PC-3 (cell line): ENCODE results near the gene PLD4. TPM values are rescaled to one million over a fixed set of nuclear protein-coding genes. Genes with fewer than 3 reads are reported as not detected.
"Not testable (repeated sequence)": the region's sequence is repeated elsewhere in the genome, so short reads cannot be mapped to it uniquely, and the experiment has no call there.

Experiments
- ATAC-seq: fragments of 200-7000 bp; cut with Tn5 transposase; 2 replicates; pipeline ENCODE4 v1.9.1; 2020; ENCODE audit warnings: mild to moderate bottlenecking, moderate library complexity
- BruUV-seq: library from RNA; stranded (reverse); fragments of 400-500 nt; replicated peaks from 2 replicates; lab custom pipeline; 2021; lab: Mats Ljungman, UMichigan
- CTCF ChIA-PET: fragments of 300-600 bp; sonication (Branson Sonifier 250); formaldehyde crosslinking; loops from one replicate; lab custom pipeline; 2022; ENCODE audit warnings: antibody characterized with exemption; lab: Charles Lee
- POLR2A ChIA-PET: fragments of 300-600 bp; sonication (Branson Sonifier 250); formaldehyde crosslinking; loops from one replicate; lab custom pipeline; 2022; ENCODE audit warnings: antibody characterized with exemption; ENCODE audit not compliant: unreplicated experiment; lab: Charles Lee
- DNase-seq: peaks from one replicate; pipeline ENCODE4 v3.0.0-alpha.2; 2015
- H2AFZ ChIP-seq: fragments of 300-600 bp; sonication (generic); 2 replicates; pipeline ENCODE4 v1.6.0; 2016; ENCODE audit warnings: antibody characterized with exemption, low read length
- H3F3A ChIP-seq: fragments of 300-600 bp; sonication (generic); one replicate; pipeline ENCODE4 v1.6.0; 2017; ENCODE audit warnings: antibody characterized with exemption, low read length, control low read depth, mild to moderate bottlenecking; ENCODE audit not compliant: unreplicated experiment
- H3K27ac ChIP-seq: fragments of 300-600 bp; sonication (generic); 2 replicates; pipeline ENCODE4 v1.5.1; 2016; ENCODE audit warnings: mild to moderate bottlenecking, low read length
- H3K27me3 ChIP-seq: fragments of 300-600 bp; sonication (generic); 2 replicates; pipeline ENCODE4 v1.6.1; 2016; ENCODE audit warnings: low read length, mixed read lengths
- H3K36me3 ChIP-seq: fragments of 300-600 bp; sonication (generic); 2 replicates; pipeline ENCODE4 v1.6.1; 2016; ENCODE audit warnings: low read depth, mixed run types, low read length, mixed read lengths
- H3K4me1 ChIP-seq: fragments of 300-600 bp; sonication (generic); 2 replicates; pipeline ENCODE4 v1.5.1; 2016; ENCODE audit warnings: low read length; ENCODE audit not compliant: insufficient read depth
- H3K4me2 ChIP-seq: fragments of 300-600 bp; sonication (generic); 2 replicates; pipeline ENCODE4 v1.6.0; 2016; ENCODE audit warnings: low read length
- H3K4me3 ChIP-seq: fragments of 300-600 bp; sonication (generic); 2 replicates; pipeline ENCODE4 v1.5.1; 2016; ENCODE audit warnings: mild to moderate bottlenecking, low read length, mixed read lengths
- H3K79me2 ChIP-seq: fragments of 300-600 bp; sonication (generic); 2 replicates; pipeline ENCODE4 v1.6.1; 2017; ENCODE audit warnings: low read length, mixed read lengths
- H3K9ac ChIP-seq: fragments of 300-600 bp; sonication (generic); 2 replicates; pipeline ENCODE4 v1.6.0; 2016; ENCODE audit warnings: mild to moderate bottlenecking, low read length
- H3K9me2 ChIP-seq: fragments of 300-600 bp; sonication (generic); replicated peaks from 2 replicates; pipeline ENCODE4 v1.6.1; 2016; ENCODE audit warnings: mixed run types, low read length, mixed read lengths
- H3K9me3 ChIP-seq: fragments of 300-600 bp; sonication (generic); 2 replicates; pipeline ENCODE4 v1.6.1; 2016; ENCODE audit warnings: low read length, mixed read lengths
- H4K20me1 ChIP-seq: fragments of 300-600 bp; sonication (generic); 2 replicates; pipeline ENCODE4 v1.6.1; 2016; ENCODE audit warnings: low read length, mixed read lengths
- intact Hi-C: fragments of 100-400 bp; cut with micrococcal nuclease; formaldehyde crosslinking; loops from 2 replicates; pipeline ENCODE4 v1.9.0; 2023
- total RNA-seq: library from RNA; depleted of rRNA; stranded (reverse); fragments of >200 nt; gene quantifications from 2 replicates; pipeline ENCODE4 v1.2.3, GENCODE V29; 2014

The PLD4 gene
- total RNA-seq, 1 experiment from 2014 or later = 0.04 TPM

DNA sequence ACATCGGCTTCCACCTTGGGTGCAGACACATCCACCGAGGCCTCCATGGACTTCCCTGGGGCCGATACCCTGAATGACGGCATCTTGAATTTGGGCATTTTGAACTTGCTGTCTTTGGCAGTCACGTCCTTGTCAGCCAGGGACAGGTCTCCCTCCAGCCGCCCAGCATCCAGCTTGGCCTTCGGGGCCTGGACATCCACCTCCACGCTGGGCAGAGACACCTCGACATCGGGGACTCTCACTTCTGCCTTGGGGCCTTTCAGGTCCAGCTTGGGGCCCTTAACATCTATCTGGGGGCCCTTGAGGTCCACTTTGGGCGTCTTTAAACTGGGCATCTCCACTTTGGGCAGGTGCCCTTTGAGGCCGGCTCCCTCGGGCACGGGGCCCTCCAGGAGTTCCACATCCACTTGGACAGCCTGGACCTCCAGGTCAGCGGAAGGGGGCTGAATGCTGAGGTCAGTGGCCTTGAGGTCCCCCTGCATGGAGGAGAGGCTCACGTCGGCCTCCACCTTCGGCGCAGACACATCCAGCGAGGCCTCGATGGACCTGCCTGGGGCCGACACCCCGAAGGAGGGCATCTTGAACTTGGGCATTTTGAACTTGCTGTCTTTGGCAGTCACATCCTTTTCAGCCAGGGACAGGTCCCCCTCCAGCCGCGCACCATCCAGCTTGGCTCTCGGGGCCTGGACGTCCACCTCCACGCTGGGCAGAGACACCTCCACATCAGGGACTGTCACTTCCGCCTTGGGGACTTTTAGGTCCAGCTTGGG is 19.9 kb downstream of the PLD4 start:
- H3K79me2 ChIP-seq, DNase-seq, H3K9me2 ChIP-seq, H3K9ac ChIP-seq, H3K4me2 ChIP-seq, POLR2A ChIA-PET, intact Hi-C loops, H3K4me1 ChIP-seq, H3K9me3 ChIP-seq, H2AFZ ChIP-seq, H3K27me3 ChIP-seq, H3K4me3 ChIP-seq, H3K27ac ChIP-seq, CTCF ChIA-PET, H3K36me3 ChIP-seq, ATAC-seq, BruUV-seq, H4K20me1 ChIP-seq, H3F3A ChIP-seq: not testable (repeated sequence)

GRCh38 chr14:104945266-104945665 is 20.6 kb downstream of the PLD4 start:
- H3K9ac ChIP-seq, ATAC-seq, H3K79me2 ChIP-seq, POLR2A ChIA-PET, intact Hi-C loops, H3K27ac ChIP-seq, H3K9me3 ChIP-seq, H2AFZ ChIP-seq, H3K27me3 ChIP-seq, H4K20me1 ChIP-seq, H3K36me3 ChIP-seq, BruUV-seq, H3K4me2 ChIP-seq, H3K9me2 ChIP-seq, H3F3A ChIP-seq, CTCF ChIA-PET, DNase-seq, H3K4me1 ChIP-seq, H3K4me3 ChIP-seq: not testable (repeated sequence)

DNA sequence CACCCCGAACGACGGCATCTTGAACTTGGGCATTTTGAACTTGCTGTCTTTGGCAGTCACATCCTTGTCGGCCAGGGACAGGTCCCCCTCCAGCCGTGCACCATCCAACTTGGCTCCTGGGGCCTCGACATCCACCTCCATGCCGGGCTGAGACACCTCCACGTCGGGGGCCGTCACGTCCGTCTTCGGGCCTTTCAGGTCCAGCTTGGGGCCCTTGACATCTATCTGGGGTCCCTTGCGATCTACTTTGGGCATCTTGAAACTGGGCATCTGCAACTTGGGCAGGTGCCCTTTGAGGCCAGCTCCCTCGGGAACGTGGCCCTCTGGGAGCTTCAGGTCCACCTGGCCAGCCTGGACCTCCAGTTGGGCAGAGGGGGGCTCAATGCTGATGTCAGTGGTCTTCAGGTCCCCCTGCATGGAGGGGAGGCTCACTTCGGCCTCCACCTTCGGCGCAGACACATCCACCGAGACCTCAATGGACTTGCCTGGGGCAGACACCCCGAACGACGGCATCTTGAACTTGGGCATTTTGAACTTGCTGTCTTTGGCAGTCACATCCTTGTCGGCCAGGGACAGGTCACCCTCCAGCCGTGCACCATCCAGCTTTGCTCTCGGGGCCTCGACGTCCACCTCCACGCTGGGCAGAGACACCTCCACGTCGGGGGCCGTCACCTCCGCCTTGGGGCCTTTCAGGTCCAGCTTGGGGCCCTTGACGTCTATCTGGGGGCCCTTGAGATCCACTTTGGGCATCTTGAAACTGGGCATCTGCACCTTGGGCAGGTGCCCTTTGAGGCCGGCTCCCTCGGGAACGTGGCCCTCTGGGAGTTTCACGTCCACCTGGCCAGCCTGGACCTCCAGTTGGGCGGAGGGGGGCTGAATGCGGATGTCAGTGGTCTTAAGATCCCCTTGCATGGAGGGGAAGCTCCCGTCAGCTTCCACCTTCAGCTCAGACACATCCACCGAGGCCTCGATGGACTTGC is 21.6 kb downstream of the PLD4 start:
- H3F3A ChIP-seq, ATAC-seq, DNase-seq, H3K9me2 ChIP-seq, H3K4me3 ChIP-seq, H3K9me3 ChIP-seq, CTCF ChIA-PET, H3K9ac ChIP-seq, H3K4me1 ChIP-seq, H2AFZ ChIP-seq, H3K27me3 ChIP-seq, H3K36me3 ChIP-seq, H3K4me2 ChIP-seq, intact Hi-C loops, H3K27ac ChIP-seq, H4K20me1 ChIP-seq, BruUV-seq, H3K79me2 ChIP-seq, POLR2A ChIA-PET: not testable (repeated sequence)

DNA sequence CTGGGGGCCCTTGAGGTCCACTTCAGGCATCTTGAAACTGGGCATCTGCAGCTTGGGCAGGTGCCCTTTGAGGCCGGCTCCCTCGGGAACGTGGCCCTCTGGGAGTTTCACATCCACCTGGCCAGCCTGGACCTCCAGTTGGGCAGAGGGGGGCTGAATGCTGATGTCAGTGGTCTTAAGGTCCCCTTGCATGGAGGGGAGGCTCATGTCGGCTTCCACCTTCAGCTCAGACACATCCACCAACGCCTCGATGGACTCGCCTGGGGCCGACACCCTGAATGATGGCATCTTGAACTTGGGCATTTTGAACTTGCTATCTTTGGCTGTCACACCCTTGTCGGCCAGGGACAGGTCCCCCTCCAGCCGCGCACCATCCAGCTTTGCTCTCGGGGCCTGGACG is 22.5 kb downstream of the PLD4 start:
- H2AFZ ChIP-seq, BruUV-seq, H3K27me3 ChIP-seq, H3K27ac ChIP-seq, H3F3A ChIP-seq, H3K36me3 ChIP-seq, intact Hi-C loops, CTCF ChIA-PET, H4K20me1 ChIP-seq, H3K79me2 ChIP-seq, H3K9ac ChIP-seq, DNase-seq, H3K4me3 ChIP-seq, ATAC-seq, H3K9me2 ChIP-seq, POLR2A ChIA-PET, H3K4me2 ChIP-seq, H3K4me1 ChIP-seq, H3K9me3 ChIP-seq: not testable (repeated sequence)

GRCh38 chr14:104947881-104948735 is 23.4 kb downstream of the PLD4 start:
- H3K79me2 ChIP-seq, POLR2A ChIA-PET, H3K9ac ChIP-seq, H3K4me2 ChIP-seq, H3K36me3 ChIP-seq, H3K4me1 ChIP-seq, H3K9me2 ChIP-seq, H2AFZ ChIP-seq, H3K4me3 ChIP-seq, H3F3A ChIP-seq, H3K27me3 ChIP-seq, CTCF ChIA-PET, H3K27ac ChIP-seq, H4K20me1 ChIP-seq, ATAC-seq, H3K9me3 ChIP-seq, DNase-seq, intact Hi-C loops: not testable (repeated sequence)
- TSS peak; percentile 0 for BruUV-seq
